ENCODE results near the gene NUDT12.

NUDT12 gene

GRCh38 chr5:103560826-103561225, 1.8 kb downstream of the NUDT12 start:
- H3K36me3 ChIP-seq (ENCODE audit: insufficient read depth, low read length) = no peaks in the 10 kb centered on the region
- no peaks in the 10 kb centered on the region for H3K4me1 ChIP-seq (ENCODE audit: insufficient read depth, low read length, poor library complexity, severe bottlenecking)
- TF ChIP-seq CTCF (conservative IDR thresholded peaks at IDR 0.05; ENCODE audit: low read length) = no peak
- no peak for TF ChIP-seq EZH2phosphoT487 (IDR thresholded peaks at IDR 0.05; ENCODE audit: borderline replicate concordance)
- no peaks in the 10 kb centered on the region for H3K9me3 ChIP-seq (ENCODE audit: insufficient read depth, low read depth, low read length)
- no peak overlapping the region for H3K4me3 ChIP-seq (ENCODE audit: low read length, poor library complexity, severe bottlenecking)
- no peaks in the 10 kb centered on the region for H3K27me3 ChIP-seq (ENCODE audit: insufficient read depth, low read length, poor library complexity, severe bottlenecking)
- H3K9ac ChIP-seq (ENCODE audit: low read depth, low read length, poor library complexity, severe bottlenecking) = no peak overlapping the region
- no peak overlapping the region for H2AFZ ChIP-seq (ENCODE audit: low read length)
- H3K79me2 ChIP-seq (ENCODE audit: insufficient read depth, low read length) = no peaks in the 10 kb centered on the region
- H4K20me1 ChIP-seq (ENCODE audit: insufficient read depth, low read length, poor library complexity, severe bottlenecking) = no peaks in the 10 kb centered on the region
- H3K9me2 ChIP-seq (replicated peaks; ENCODE audit: low read depth, low read length) = no peaks in the 10 kb centered on the region
- no peak overlapping the region for H3K4me2 ChIP-seq (ENCODE audit: low read depth, low read length, poor library complexity, severe bottlenecking)
- H3F3A ChIP-seq (ENCODE audit: low read depth) = no peaks in the 10 kb centered on the region

GRCh38 chr5:103546858-103547257, 15.7 kb downstream of the NUDT12 start:
- Histone ChIP-seq H3K4me2 (ENCODE audit: low read depth, low read length, poor library complexity, severe bottlenecking) (no peak overlapping the region), H3K79me2 (ENCODE audit: insufficient read depth, low read length) (no peaks in the 10 kb centered on the region), H3K9me2 (replicated peaks; ENCODE audit: low read depth, low read length) (no peaks in the 10 kb centered on the region), H2AFZ (ENCODE audit: low read length) (no peak overlapping the region), H3K9ac (ENCODE audit: low read depth, low read length, poor library complexity, severe bottlenecking) (no peak overlapping the region), H4K20me1 (ENCODE audit: insufficient read depth, low read length, poor library complexity, severe bottlenecking) (no peaks in the 10 kb centered on the region), H3K4me1 (ENCODE audit: insufficient read depth, low read length, poor library complexity, severe bottlenecking) (no peaks in the 10 kb centered on the region), H3K9me3 (ENCODE audit: insufficient read depth, low read depth, low read length) (no peaks in the 10 kb centered on the region), H3K27me3 (ENCODE audit: insufficient read depth, low read length, poor library complexity, severe bottlenecking) (no peaks in the 10 kb centered on the region), H3K4me3 (ENCODE audit: low read length, poor library complexity, severe bottlenecking) (no peak overlapping the region), H3F3A (ENCODE audit: low read depth) (no peaks in the 10 kb centered on the region), H3K36me3 (ENCODE audit: insufficient read depth, low read length) (no peaks in the 10 kb centered on the region)
- TF ChIP-seq EZH2phosphoT487 (IDR thresholded peaks at IDR 0.05; ENCODE audit: borderline replicate concordance) (no peak), CTCF (conservative IDR thresholded peaks at IDR 0.05; ENCODE audit: low read length) (no peak)

GRCh38 chr5:103542441-103542840, 20.1 kb downstream of the NUDT12 start:
- Histone ChIP-seq H3K36me3 (ENCODE audit: insufficient read depth, low read length) (no peaks in the 10 kb centered on the region), H3K9me2 (replicated peaks; ENCODE audit: low read depth, low read length) (no peaks in the 10 kb centered on the region), H3K79me2 (ENCODE audit: insufficient read depth, low read length) (no peaks in the 10 kb centered on the region), H3K9me3 (ENCODE audit: insufficient read depth, low read depth, low read length) (no peaks in the 10 kb centered on the region), H3K4me3 (ENCODE audit: low read length, poor library complexity, severe bottlenecking) (no peak overlapping the region), H3K4me2 (ENCODE audit: low read depth, low read length, poor library complexity, severe bottlenecking) (no peak overlapping the region), H3K27me3 (ENCODE audit: insufficient read depth, low read length, poor library complexity, severe bottlenecking) (no peaks in the 10 kb centered on the region), H3K9ac (ENCODE audit: low read depth, low read length, poor library complexity, severe bottlenecking) (no peak overlapping the region), H3F3A (ENCODE audit: low read depth) (no peaks in the 10 kb centered on the region), H2AFZ (ENCODE audit: low read length) (no peak overlapping the region), H3K4me1 (ENCODE audit: insufficient read depth, low read length, poor library complexity, severe bottlenecking) (no peaks in the 10 kb centered on the region), H4K20me1 (ENCODE audit: insufficient read depth, low read length, poor library complexity, severe bottlenecking) (no peaks in the 10 kb centered on the region)
- TF ChIP-seq EZH2phosphoT487 (IDR thresholded peaks at IDR 0.05; ENCODE audit: borderline replicate concordance) = no peak
- TF ChIP-seq CTCF (conservative IDR thresholded peaks at IDR 0.05; ENCODE audit: low read length) = no peak
